HG03460 (cell line): ENCODE data around the gene BHLHE23.

Experiments used
- ATAC-seq: cut with Tn5 transposase; IDR thresholded peaks from one replicate; pipeline ENCODE4 v1.9.1; 2021; ENCODE audit not compliant: unreplicated experiment

The BHLHE23 gene

DNA sequence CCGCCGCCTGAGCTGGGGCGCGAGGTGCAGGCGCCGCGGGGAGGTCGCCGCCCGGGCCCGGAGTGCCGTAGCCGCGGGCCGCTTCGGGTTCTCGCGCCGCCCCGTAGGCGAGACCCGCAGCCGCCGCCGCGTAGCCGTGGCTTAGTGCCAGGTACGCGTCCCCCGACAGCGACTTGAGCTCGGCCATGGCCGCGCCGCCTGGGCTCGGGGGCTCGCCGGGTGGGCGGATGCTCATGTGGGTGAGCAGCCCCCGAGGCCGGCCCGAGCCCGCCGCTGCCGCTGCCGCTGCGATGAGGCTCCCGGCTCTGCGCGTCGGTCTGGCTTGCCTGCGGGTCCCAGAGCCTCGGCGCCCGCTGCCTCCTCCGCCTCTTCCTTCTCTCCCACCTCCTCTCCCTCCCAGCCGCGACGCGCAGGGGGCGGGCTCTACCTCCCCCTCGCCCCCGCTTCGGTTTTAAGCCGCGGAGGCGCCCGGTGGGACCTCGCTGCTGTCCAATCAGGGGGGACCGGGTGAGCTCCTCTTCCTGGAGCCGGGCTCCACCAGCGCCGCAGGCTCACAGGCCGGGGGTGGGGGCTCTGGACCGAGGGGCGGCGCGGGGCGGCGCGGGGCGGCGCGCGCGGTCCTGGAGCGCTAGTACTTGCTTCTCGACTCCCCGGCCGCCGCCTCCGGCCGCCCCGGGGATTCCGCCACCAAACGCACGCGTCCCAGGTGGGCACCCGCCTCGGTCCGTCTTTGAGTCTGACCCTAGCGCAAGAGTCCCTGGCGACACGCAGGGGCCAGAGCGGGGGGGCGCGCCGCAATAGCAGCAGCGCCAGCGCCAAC, at the start of gene BHLHE23:
Gene BHLHE23 (minus strand): TSS at position 425 of the 820 bp plus-strand sequence. CDS start 190 bp downstream, at position 235.
- no peak for ATAC-seq

DNA sequence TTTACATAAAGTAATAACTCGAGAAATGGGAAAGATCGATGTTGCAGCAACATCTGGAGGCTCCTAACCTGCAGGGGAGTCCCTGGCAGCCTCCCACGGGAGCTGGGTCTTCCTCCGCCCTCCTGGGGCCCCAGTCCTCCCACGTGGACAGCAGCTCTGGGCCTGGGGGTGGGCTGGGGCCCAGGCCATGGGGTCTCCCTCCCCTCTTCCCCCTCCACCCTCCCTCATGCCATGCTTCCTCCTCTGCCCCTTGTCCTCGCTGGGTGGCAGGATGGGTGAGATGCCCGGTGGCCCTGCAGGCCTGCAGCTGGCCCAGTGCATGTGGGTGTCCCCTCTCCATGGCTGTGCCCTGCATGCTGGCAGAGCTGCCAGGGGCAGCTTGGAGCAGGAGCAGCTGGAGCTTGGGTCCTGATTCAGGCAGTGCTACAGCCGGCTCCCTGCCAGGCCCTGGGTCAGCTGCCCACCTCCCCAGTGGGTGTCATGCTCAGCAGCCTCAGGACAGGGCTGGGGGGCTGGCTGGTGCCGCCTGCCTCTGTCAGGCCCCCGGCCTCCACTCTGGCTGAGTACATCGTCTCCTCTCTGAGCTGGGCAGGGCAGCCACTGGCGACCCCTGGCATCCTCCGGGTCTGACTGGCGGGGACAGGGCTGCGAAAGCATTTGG, 48.9 kb upstream of the BHLHE23 start:
- ATAC-seq = no peak

DNA sequence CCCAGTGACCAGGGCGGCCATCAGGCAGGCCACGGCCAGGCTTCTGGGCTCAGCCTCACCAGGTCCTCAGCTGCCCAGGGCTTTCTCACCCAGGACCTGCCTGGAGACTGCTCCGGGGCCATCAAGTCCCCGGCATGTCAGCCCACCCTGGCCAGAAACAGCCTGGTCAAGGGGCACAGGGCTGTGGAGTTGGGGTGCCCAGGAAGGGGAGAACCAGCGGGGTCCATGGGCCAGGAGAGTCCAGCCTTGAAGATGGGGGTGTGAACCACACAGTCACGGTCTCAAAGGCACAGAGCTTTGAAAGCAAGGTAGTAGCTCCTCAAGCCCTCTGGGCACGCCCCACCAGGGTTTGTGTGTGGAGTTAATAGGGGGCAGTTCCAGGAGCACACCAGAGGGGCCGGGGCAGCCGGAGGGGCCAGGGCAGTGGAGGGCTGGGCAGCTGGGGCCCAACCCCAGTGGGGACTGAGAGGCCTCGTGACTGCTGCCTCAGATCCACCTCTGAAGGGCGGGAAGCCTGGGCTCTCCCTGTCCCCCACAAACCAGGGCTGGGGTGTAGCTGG, 48.0 kb upstream of the BHLHE23 start:
- no peak for ATAC-seq

DNA sequence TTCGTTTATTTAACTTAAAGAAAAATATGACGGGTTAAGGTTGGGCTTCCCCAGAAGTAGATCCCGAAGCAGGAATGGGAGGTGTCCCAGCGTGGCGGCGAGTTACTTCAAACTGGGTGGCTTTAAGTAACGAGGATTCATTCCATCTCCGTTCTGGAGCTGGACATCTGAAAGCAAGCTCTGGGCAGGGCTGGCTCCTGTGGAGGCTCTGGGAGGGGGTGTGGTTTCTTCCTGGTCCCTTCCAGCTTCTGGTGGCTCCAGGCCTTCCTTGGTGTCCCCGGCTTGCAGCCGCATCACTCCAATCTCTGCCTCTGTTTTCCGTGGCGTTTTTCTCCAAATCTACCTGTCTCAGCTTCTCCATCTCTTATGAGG, 47.3 kb upstream of the BHLHE23 start:
- no peak for ATAC-seq

DNA sequence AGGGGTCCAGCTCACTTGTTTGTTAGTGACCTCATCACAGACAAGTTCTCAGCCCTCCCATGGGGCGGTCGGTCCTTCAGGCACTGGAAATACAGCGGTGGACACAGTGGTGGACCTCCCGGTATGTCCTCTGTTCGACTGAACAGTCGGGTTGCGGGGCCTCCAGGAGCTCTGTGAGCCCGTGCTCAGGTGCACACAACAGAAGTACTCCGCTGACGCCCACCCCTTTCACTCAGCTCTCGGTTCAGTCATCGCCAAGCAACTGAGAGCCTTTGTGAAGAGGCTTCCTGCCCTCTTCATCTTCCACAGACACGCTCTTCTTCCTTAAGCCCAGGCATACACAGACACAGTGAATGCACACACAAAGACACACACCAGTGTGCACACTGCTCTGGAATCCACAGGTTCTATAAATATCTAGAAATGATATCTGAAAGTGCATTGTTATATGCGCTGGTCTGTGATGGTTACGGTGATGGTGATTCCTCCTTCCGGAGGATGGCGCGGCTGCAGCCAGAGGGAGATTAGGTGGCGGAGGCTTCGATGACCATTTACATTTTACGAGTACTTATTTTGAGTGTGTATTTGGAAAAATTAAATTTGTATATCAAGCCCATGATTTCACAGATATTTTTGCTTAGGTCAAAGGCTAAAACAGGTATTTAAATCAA, 46.8 kb upstream of the BHLHE23 start:
- ATAC-seq = no peak

DNA sequence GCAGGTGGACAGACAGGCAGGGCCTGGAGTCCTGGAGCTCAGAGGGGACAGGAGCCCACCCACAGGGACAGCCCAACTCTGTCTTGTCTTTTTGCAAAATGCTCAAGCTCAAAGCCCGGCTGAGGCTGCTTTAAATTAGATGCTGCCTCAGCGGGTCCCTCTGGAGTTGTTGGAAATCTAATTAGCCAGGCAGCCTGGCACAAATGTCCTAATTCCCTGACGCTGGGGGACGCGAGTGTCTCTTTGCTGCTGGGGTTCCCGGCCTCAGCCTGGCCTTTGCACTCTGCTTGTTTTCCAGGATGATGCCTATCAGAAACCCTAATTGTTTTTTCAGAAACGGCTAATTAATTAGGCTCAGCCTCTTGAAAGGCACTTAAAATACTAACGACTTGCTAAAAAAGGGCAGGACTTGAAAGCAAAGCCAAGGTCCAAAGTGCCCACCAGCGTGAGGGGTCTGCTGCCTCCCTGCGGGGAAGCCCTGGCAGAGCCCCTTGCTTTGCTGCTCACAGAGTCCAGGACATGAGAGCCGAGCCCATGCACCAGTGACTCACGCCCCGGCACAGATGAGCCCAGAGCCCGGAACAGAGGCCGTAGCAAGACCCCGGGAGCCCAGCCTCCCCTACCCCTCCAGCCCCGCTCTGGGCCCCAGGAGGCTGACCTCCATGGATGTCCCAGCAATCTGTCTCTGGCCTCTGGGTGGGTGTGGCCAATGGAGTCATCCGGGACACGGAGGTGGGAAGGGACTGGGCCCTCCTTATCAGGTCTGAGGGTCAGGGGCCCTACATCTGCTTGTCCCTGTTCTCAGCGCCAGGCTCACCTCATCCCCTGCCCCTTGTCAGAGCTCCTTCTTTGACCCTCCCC, 46.0 kb upstream of the BHLHE23 start:
- no peak for ATAC-seq

DNA sequence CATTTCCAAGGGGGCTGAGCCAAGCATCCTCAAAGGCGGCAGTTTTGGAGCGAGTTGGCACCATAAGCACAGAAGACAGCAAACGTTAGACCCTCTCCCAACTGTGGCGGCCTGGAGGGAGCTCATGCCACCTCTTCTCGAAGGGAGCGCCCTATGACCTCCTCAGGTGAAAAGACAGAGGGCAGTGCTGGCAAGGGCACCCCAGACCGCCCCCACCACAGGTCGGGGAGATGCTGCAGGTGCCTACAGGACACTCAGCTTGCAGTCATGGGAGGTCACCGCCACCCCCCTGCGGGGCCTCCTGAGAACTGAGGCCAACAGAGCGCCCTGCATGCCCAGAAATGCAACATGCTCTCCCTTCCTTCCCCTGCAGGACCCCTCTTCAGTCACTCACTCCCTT, 45.1 kb upstream of the BHLHE23 start:
- ATAC-seq = no peak

DNA sequence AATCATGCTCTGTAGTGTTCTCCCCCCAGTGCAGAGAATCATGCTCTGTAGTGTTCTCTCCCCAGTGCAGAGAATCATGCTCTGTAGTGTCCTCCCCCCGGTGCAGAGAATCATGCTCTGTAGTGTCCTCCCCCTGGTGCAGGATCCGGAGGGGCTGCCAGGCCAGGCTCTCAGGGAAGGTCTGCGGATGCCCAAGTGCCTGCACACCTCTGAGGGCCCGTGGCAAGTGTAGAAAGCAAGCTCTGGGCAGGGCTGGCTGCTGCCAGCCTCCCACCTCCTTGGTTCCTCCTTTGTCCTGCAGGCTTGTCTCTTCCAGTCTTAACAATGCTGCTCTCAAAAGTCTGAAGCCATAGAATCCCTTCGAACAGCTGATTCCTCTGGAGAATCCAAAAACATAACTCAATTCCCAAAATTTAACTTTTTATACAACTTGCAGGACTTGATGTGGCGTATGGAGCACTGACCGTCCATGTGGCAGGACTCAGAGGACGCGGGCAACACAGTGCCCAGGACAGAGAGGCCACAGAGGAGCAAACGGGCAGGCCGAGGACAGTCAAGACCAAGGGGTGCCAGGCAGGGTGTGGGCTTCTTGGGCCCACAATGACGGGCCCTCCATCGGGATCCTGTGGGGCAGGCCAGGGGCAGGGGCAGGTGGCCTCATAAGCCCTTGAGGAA, 44.6 kb upstream of the BHLHE23 start:
- ATAC-seq = no peak

DNA sequence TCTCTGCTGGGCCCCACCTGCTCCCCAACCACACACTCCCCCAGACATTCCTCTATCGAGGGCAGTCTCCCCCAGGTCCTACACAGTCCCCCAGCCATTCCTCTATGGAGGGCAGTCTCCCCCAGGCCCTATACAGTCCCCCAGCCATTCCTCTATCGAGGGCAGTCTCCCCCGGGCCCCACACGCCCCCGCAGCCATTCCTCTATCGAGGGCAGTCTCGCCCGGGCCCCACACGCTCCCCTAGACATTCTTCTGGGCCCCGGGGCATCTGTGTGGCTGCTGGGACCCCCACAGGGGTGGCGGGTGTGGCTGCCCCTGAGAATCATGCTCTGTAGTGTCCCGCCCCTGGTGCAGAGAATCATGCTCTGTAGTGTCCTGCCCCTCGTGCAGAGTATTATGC, 43.6 kb upstream of the BHLHE23 start:
- ATAC-seq = no peak

DNA sequence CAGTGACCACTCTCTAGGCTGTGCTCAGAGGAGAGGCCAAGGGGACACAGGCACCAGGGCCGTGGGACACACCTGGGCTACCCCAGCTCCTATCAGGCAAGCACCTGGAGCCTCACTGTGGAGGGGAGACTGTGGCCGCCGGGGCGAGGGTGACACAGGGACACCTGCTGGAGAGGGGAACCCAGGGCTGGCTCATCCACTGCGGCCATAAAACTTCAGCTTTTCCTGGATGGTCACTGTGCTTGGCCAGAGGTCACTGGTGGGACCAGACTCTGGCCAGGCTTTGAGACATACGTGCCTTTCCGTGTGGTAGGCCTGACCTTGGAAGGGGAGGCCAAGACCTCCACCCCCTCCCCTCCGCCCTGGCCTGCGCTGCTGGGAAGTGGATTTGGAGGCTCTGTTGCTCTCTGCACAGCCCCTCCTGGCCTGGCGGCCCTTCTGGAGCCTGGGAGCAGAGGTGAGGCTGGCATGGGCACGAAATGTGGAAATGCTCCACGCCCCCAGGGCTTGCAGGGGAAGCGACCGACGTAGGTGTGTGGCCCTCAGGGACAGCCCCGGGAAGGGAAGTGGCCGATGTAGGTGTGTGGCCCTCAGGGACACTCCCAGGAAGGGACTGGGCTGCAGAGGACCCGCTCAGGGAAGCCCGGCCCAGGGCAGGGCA, 42.9 kb upstream of the BHLHE23 start:
- no peak for ATAC-seq

DNA sequence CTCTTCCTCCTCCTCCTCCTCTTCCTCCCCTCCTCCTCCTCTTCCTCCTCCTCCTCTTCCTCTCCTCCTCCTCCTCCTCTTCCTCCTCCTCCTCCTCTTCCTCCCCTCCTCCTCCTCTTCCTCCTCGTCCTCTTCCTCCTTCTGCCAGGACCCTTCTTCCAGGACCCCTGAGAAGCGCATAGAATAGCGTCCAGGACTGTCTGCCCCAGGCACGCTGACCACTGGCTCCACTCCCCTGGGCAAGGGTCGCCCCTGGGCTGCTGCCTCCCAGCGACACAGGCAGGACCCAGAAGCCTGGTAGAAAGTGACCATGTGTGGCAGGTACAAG, 42.4 kb upstream of the BHLHE23 start:
- ATAC-seq = no peak

DNA sequence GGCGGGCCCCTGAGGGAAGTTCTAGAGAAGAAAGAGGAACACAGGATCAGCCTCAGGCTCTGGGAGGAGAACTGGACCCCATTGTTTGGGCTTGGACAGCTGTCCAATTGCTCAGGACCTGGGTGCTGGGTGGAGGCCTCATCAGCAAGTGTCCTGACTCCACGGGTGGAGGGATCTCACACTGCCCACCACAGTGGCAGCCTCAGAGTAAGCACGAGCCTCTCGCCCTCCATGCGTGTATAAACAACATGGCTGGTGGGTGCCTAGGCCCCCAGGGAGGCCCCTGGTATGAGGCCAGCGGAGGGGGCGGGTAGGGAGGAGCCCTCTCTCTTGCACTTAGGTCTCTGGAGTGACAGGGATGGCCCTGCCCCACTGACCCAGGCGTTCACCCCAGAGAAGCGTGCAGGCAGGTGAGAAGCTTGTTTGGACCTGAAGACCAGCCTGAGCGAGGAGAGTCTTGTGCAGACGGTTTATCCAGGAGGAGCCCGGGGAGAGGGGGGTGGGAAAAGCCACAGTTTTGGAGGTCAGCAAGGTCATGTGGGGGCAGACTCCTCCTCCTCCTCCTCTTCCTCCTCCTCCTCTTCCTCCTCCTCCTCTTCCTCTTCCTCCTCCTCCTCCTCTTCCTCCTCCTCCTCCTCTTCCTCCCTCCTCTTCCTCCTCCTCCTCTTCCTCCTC, 41.9 kb upstream of the BHLHE23 start:
- no peak for ATAC-seq

DNA sequence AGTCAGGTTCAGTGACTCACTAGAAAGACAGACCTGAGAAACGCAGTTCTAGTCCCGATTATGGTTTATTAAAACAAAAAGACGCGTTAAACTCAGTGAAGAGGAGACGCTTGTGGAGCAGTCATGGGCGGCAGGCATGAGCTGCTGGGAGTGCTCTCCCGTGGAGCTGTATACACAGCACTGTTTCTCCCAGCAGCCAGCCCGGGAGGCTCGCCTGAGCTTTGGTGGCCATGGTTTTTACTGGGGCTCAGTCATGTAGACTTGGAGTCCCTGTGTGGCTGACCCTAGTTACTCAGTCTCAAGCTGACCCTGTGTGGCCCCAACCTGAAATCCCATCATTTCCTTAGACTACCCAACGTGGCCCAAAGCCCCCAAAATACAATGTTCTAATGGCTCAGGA, 41.2 kb upstream of the BHLHE23 start:
- no peak for ATAC-seq

DNA sequence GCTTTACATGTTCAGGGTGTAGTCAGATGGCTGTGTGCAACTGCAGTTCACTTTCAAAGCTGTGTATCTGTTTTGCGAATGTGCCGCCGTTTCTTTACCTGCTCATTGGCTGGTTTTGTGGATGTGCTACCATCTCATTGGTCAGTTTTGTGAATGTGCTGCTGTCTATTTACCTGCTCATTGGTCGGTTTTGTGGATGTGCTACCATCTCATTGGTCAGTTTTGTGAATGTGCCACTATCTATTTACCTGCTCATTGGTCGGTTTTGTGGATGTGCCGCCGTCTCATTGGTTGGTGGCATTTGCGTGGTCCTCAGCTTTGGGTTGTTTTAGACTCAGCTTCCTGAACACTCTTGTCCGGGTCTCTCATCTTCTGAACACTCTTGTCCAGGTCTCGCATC, 40.5 kb upstream of the BHLHE23 start:
- no peak for ATAC-seq

DNA sequence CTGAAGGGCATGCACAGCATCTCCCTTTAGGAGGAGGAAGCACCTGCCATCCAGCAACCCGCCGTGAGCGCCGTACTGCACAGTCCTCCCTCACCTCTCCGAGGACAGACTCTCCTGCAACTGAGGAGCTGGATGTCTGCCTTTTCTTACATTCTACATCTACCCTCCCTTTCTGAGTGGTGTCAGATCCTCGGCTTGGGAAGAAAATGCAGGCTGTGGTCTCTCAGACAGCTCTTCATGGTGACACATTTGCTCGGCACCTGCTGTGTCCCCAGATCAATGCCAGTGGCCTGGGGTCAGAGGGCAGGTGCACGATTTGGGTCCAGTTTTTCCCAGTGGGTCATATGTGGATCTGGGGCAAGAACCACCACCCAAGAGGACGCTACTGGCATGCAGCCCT, 40.1 kb upstream of the BHLHE23 start:
- no peak for ATAC-seq

DNA sequence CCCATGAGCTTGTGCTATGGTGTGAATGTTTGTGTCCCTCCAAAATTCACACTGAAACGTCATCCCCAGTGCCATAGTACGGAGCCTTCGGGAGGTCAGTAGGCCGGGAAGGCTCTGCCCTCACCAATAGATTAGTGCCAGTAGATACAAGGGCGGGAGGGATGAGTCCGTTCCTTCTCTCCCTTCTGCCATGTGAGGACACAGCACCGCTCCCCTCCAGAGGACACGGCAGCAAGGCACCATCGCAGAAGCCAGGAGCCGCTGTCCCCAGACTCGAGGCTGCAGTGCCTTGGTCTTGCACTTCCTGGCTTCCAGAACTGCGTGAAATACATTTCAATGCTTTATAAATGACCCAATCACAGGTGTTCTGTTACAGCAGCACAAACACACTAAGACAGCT, 39.2 kb upstream of the BHLHE23 start:
- ATAC-seq = no peak

DNA sequence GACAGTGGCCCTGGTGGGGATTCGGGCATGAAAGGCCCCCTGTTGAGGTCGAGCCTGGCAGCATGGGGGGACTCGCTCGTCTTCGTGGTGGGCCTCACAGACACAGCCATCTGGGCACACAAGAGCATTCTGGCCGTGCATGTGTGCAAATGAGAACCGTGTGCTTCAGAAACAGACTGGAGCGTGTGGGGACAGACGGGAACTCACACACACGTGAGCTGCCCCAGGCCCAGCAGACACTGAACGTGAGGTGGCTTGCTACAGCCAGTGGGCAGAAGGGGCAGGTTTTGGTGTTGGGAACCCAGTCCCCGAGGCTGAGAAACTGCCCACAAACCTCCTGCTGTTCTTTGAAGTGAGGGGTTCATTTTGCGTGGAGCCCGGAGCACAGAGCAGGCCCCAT, 38.6 kb upstream of the BHLHE23 start:
- no peak for ATAC-seq

DNA sequence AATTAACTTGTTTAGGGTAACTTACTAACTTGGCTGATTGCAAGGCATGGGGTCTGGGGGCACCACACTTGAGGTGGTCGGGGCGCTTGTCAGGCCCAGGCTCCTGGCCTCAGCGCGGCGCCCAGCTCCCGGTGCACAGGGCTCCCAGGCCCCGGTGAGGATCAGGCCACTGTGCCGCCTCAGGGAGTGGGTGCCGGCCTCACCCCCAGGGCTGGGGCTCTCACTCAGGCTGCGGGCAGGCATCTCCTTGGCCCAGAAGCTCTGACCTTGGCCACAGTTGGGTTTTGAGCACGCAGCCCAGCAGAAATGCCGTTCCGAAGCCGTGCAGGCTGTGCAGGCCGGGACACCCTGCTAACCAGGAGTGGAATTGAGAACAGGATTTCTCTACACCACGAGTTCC, 37.8 kb upstream of the BHLHE23 start:
- ATAC-seq = no peak

DNA sequence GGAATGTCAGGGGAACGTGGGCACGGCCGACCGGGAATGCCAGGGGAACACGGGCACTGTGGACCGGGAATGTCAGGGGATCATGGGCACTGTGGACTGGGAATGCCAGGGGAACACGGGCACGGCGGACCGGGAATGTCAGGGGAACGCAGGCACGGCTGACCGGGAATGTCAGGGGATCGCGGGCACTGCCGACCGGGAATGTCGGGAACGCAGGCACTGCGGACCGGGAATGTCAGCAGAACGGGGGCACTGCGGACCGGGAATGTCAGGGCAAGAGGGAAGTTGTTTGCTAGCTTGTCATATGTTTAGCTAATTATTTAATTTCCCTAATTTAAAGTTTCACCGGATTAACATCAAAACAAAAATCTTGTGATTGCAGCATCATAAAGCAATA, 37.4 kb upstream of the BHLHE23 start:
- no peak for ATAC-seq
